ENCODE measurements around the gene FBRSL1.

Gene FBRSL1

GRCh38 chr12:132544498-132544897 lies 54.5 kb downstream of the FBRSL1 start:
- no peak for TF ChIP-seq CTCF (IDR thresholded peaks at IDR 0.05; ENCODE audit: low read depth, low read length)
- H3K4me3 ChIP-seq (ENCODE audit: low read depth, low read length) = no peak overlapping the region

GRCh38 chr12:132545164-132545953 lies 55.4 kb downstream of the FBRSL1 start:
- TF ChIP-seq CTCF (IDR thresholded peaks at IDR 0.05; ENCODE audit: low read depth, low read length) = no peak
- H3K4me3 ChIP-seq (ENCODE audit: low read depth, low read length) = no peak overlapping the region

- no peak for TF ChIP-seq CTCF (IDR thresholded peaks at IDR 0.05; ENCODE audit: low read depth, low read length)
- no peak overlapping the region for H3K4me3 ChIP-seq (ENCODE audit: low read depth, low read length)
These were observed 56.0 kb downstream of the FBRSL1 start for GRCh38 chr12:132545955-132546354.

- no peak for TF ChIP-seq CTCF (IDR thresholded peaks at IDR 0.05; ENCODE audit: low read depth, low read length)
- H3K4me3 ChIP-seq (ENCODE audit: low read depth, low read length) = no peak overlapping the region
These were observed 56.7 kb downstream of the FBRSL1 start for GRCh38 chr12:132546647-132547046.

- no peak overlapping the region for H3K4me3 ChIP-seq (ENCODE audit: low read depth, low read length)
- TF ChIP-seq CTCF (IDR thresholded peaks at IDR 0.05; ENCODE audit: low read depth, low read length) = no peak
These were observed 57.3 kb downstream of the FBRSL1 start for GRCh38 chr12:132547205-132547740.

GRCh38 chr12:132548430-132549058 lies 58.6 kb downstream of the FBRSL1 start:
- H3K4me3 ChIP-seq (ENCODE audit: low read depth, low read length) = no peak overlapping the region
- TF ChIP-seq CTCF (IDR thresholded peaks at IDR 0.05; ENCODE audit: low read depth, low read length) = no peak

GRCh38 chr12:132549059-132549458 lies 59.1 kb downstream of the FBRSL1 start:
- no peak overlapping the region for H3K4me3 ChIP-seq (ENCODE audit: low read depth, low read length)
- no peak for TF ChIP-seq CTCF (IDR thresholded peaks at IDR 0.05; ENCODE audit: low read depth, low read length)

Data from WI38 (cell line).